Type B pancreatic cell (in vitro differentiated cells): ENCODE results near the gene SERINC5. TPM values are rescaled to one million over a fixed set of nuclear protein-coding genes. Genes with fewer than 3 reads are reported as not detected.

Source experiments
- DNase-seq: peaks from one replicate; pipeline ENCODE4 v3.0.0; 2021; ENCODE audit warnings: mixed read lengths; ENCODE audit not compliant: unreplicated experiment; ENCODE audit errors: extremely low spot score
- H3K27ac Mint-ChIP-seq: 2 replicates; pipeline ENCODE4 v1.8.0; 2021; ENCODE audit warnings: mild to moderate bottlenecking, mixed read lengths
- H3K27me3 Mint-ChIP-seq: 2 replicates; pipeline ENCODE4 v1.8.0; 2021; ENCODE audit warnings: mixed read lengths
- H3K36me3 Mint-ChIP-seq: 2 replicates; pipeline ENCODE4 v1.8.0; 2021; ENCODE audit warnings: mixed read lengths
- H3K4me1 Mint-ChIP-seq: one replicate; pipeline ENCODE4 v1.8.0; 2021; ENCODE audit warnings: mixed read lengths; ENCODE audit not compliant: unreplicated experiment
- H3K4me3 Mint-ChIP-seq: 2 replicates; pipeline ENCODE4 v1.8.0; 2021; ENCODE audit warnings: mild to moderate bottlenecking, mixed read lengths
- H3K9me3 Mint-ChIP-seq: 2 replicates; pipeline ENCODE4 v1.8.0; 2021; ENCODE audit warnings: mixed read lengths
- total RNA-seq: library from RNA; stranded (reverse); gene quantifications from 2 replicates; pipeline ENCODE4 v1.2.1, GENCODE V29; 2021; ENCODE audit warnings: low replicate concordance
- TF ChIP-seq, protein P1 (sequence below): fragments of 200-600 bp; sonication (generic); conservative IDR thresholded peaks from 2 replicates; pipeline ENCODE4 v1.5.0; 2021; ENCODE audit warnings: antibody characterized with exemption, mild to moderate bottlenecking

SERINC5 gene
- total RNA-seq, 1 donor from 2014 or later = 59.0 TPM

DNA sequence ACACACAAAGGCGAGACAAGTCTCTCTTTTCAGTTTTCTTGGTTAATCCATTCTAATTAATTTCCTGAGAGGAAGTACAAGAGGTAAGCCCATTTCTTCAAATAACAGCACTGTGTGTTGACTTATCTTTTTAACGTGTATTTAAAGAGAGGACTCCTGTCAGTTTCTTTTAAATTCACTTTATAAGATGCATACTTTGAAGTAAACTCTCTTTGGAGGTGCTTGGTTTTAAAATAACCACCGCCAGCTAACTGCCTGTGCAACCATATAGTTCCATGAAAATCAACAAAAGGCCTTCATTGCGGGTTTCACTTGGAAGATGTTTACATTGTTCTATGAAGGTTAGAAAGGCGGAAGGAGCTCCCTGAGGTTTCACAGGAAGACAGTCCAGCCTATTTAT, 13.1 kb upstream of the SERINC5 start:
- Mint-ChIP-seq H3K4me3 (peak overlapping the region; percentile 17), H3K27ac (peak overlapping the region; percentile 71), H3K27me3 (no peaks in the 10 kb centered on the region), H3K4me1 (peaks cover 12% of the 10 kb centered on the region), H3K36me3 (no peaks in the 10 kb centered on the region), H3K9me3 (no peaks in the 10 kb centered on the region)
- TF ChIP-seq, protein P1, sequence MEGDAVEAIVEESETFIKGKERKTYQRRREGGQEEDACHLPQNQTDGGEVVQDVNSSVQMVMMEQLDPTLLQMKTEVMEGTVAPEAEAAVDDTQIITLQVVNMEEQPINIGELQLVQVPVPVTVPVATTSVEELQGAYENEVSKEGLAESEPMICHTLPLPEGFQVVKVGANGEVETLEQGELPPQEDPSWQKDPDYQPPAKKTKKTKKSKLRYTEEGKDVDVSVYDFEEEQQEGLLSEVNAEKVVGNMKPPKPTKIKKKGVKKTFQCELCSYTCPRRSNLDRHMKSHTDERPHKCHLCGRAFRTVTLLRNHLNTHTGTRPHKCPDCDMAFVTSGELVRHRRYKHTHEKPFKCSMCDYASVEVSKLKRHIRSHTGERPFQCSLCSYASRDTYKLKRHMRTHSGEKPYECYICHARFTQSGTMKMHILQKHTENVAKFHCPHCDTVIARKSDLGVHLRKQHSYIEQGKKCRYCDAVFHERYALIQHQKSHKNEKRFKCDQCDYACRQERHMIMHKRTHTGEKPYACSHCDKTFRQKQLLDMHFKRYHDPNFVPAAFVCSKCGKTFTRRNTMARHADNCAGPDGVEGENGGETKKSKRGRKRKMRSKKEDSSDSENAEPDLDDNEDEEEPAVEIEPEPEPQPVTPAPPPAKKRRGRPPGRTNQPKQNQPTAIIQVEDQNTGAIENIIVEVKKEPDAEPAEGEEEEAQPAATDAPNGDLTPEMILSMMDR = no peak
- no peak for DNase-seq

DNA sequence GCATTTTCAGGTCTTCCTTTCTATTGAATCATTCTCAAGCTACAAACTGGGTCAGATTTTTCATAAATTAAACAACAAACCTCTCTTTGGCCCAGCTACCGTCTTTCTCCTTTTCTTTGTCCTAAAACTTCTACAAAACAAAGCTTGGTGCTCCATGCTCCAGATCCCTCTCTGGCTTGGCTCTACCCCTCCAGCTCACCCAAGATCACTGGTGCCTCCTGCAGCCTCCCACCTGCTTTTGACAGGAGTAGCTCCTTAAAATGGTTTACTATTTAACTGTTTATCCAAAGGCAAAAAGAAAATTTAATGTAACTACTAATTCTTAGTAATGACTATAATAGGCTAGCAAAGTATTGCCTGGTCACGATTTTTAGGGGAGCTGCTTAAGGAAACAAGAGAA, 10.7 kb upstream of the SERINC5 start:
- Mint-ChIP-seq H3K4me3 (no peak overlapping the region), H3K27me3 (no peaks in the 10 kb centered on the region), H3K36me3 (no peaks in the 10 kb centered on the region), H3K4me1 (peaks cover 12% of the 10 kb centered on the region), H3K9me3 (no peaks in the 10 kb centered on the region), H3K27ac (peak overlapping the region; percentile 11)
- no peak for DNase-seq
- TF ChIP-seq, protein P1 = no peak

DNA sequence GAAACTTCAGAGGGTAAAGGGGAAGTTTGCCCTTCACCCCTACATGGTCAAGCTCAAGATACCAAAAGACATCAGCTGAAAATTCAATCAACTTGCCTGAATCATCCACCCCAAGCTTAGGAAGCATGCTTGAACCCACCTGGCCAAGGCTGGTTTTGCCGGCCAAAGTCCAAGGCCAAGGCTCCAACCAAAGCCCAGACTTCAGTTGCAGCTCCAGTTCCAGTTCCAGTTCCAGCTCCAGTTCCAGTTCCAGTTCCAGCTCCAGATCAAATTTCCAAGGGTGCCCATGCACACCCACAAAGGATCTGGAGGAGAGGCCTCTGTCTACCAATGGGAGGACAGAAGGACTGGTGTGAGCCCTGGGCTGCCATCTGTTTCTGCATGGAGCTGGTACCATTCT, 4.6 kb upstream of the SERINC5 start:
- Mint-ChIP-seq H3K36me3 (no peaks in the 10 kb centered on the region), H3K9me3 (no peaks in the 10 kb centered on the region), H3K4me3 (no peak overlapping the region), H3K4me1 (peaks cover 13% of the 10 kb centered on the region), H3K27ac (no peak overlapping the region), H3K27me3 (no peaks in the 10 kb centered on the region)
- TF ChIP-seq, protein P1 = no peak
- no peak for DNase-seq

DNA sequence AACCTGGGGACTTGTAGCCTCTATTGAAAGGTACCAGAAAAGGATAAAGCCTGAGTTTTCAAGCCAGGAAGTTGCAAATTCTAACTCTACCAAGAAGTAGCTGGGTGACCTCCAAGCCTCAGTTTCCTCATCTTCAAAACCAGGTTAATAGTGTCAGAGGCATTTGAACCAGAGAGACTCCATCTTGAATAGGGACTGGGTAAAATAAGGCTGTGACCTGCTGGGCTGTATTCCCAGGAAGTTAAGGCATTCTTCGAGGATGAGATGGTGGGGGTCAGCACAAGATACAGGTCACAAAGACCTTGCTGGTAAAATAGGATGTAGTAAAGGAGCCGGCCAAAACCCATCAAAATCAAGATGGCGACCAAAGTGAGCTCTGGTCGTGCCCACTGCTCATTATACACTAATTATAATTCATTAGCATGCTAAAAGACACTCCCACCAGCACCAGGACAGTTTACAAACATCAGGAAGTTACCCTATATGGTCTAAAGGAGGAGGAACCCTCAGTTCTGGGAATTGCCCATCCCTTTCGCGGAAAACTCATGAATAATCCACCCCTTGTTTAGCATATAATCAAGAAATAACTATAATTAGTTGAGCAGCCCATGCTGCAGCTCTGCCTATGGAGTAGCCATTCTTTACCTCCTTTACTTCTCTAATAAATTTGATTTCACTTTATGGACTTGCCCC, 3.8 kb upstream of the SERINC5 start:
- no peaks in the 10 kb centered on the region for H3K27me3 Mint-ChIP-seq
- H3K4me1 Mint-ChIP-seq = peaks cover 15% of the 10 kb centered on the region
- H3K36me3 Mint-ChIP-seq = no peaks in the 10 kb centered on the region
- no peaks in the 10 kb centered on the region for H3K9me3 Mint-ChIP-seq
- H3K4me3 Mint-ChIP-seq = no peak overlapping the region
- TF ChIP-seq, protein P1 = no peak
- DNase-seq = no peak
- no peak overlapping the region for H3K27ac Mint-ChIP-seq

DNA sequence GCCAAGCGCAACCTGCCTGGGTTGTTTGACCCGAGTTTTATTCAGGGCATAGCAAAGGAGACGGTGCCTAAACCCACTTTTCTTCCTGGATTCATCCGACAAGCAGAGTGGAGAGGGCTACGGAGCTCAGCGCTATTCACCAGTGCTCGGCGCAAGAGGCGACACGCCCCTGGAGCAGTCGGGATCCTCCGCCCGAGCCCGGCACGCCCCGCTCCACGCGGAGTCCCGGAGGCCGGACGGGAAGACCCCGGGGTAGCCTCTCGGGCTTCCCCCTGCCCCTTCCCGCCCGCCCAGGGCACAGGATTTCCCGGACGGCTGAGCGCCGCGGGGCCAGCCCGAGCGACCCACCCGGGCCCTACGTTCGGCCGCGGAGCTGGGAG, 427 bp downstream of the SERINC5 start:
- peak overlapping the region; percentile 81 for H3K27ac Mint-ChIP-seq

More for the DNA sequence above, 427 bp downstream of the SERINC5 start:
- Mint-ChIP-seq H3K9me3 (no peaks in the 10 kb centered on the region), H3K4me3 (peak overlapping the region; percentile 89), H3K4me1 (peaks cover 38% of the 10 kb centered on the region), H3K36me3 (peaks cover 7% of the 10 kb centered on the region), H3K27me3 (no peaks in the 10 kb centered on the region)
- peak; percentile 78 for DNase-seq
- TF ChIP-seq, protein P1 = no peak
